GM12878 (cell line): ENCODE data around the gene ARFGAP3.

Experiments
- CEBPB ChIP-seq, 2 experiments: fragments of 150-350 bp in 1 of 2; IDR thresholded peaks; 2 replicates each; pipeline ENCODE4 v1.6.1; 2012 to 2014; ENCODE audit warnings: low read depth in 2 of 2, low read length in 2 of 2, borderline replicate concordance in 1 of 2, inconsistent platforms in 1 of 2
- CHD2 ChIP-seq: IDR thresholded peaks from 2 replicates; pipeline ENCODE4 v1.6.1; 2011; ENCODE audit warnings: low read depth, low read length, improper control_type of control experiment, borderline replicate concordance
- HDAC2 ChIP-seq: fragments of 200-600 bp; sonication (generic); IDR thresholded peaks from 2 replicates; pipeline ENCODE4 v1.6.1; 2017
- LARP7 ChIP-seq: fragments of 450-650 bp; IDR thresholded peaks from 2 replicates; pipeline ENCODE4 v1.6.1; 2017; ENCODE audit warnings: mild to moderate bottlenecking
- POLR2A ChIP-seq: IDR thresholded peaks from 2 replicates; pipeline ENCODE4 v1.6.1; 2011; ENCODE audit warnings: low read depth, mild to moderate bottlenecking, low read length
- POLR2AphosphoS2 ChIP-seq: IDR thresholded peaks from 2 replicates; pipeline ENCODE4 v1.6.1; 2011; ENCODE audit warnings: low read depth, mild to moderate bottlenecking, low read length, improper control_type of control experiment, moderate library complexity
- SUZ12 ChIP-seq: fragments of 200-600 bp; sonication (generic); IDR thresholded peaks from one replicate; pipeline ENCODE4 v1.6.1; 2018; ENCODE audit warnings: antibody characterized with exemption, mild to moderate bottlenecking; ENCODE audit not compliant: unreplicated experiment
- TF ChIP-seq, protein P1 (sequence below), 3 experiments: IDR thresholded peaks in 2 of 3; conservative IDR thresholded peaks in 1 of 3; 2 replicates each; pipeline ENCODE4 v1.5.1; 2011; ENCODE audit warnings: low read depth in 3 of 3, low read length in 3 of 3, mild to moderate bottlenecking in 3 of 3, control low read depth in 2 of 3, moderate library complexity in 2 of 3, inconsistent platforms in 1 of 3, mixed read lengths in 1 of 3; ENCODE audit not compliant: control insufficient read depth in 2 of 3, insufficient read depth in 1 of 3; ENCODE audit errors: extremely low read depth in 1 of 3
- TF ChIP-seq, protein P2 (sequence below): IDR thresholded peaks from 2 replicates; pipeline ENCODE4 v1.6.1; 2012; ENCODE audit warnings: low read depth, low read length, improper control_type of control experiment

DNA sequence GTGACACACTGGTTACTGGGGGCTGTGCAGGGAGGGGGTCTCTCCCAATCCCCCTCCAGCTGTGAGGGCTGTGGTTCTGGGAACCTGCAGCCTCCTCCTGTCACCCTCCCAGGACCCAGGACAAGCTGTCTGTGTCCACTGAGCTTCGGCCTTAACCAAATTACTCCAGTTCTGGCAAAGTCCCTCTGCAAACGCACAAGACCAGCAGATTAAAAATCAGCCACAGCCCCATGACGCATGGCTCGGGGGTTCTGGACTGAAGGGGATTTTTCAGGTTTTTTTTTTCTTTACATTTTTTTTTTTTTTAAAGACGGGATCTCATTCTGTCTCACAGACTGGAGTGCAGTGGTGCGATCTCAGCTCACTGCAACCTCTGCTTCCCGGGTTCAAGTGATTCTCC, 104.2 kb downstream of the ARFGAP3 start:
- TF ChIP-seq CHD2 (no peak), POLR2AphosphoS2 (no peak), SUZ12 (no peak), HDAC2 (no peak), POLR2A (no peak), LARP7 (no peak), CEBPB (IDR thresholded peaks at IDR 0.05; ENCODE audit: borderline replicate concordance in 1 of 2, low read depth in 2 of 2, low read length in 2 of 2) (no peak)
- TF ChIP-seq, protein P1, sequence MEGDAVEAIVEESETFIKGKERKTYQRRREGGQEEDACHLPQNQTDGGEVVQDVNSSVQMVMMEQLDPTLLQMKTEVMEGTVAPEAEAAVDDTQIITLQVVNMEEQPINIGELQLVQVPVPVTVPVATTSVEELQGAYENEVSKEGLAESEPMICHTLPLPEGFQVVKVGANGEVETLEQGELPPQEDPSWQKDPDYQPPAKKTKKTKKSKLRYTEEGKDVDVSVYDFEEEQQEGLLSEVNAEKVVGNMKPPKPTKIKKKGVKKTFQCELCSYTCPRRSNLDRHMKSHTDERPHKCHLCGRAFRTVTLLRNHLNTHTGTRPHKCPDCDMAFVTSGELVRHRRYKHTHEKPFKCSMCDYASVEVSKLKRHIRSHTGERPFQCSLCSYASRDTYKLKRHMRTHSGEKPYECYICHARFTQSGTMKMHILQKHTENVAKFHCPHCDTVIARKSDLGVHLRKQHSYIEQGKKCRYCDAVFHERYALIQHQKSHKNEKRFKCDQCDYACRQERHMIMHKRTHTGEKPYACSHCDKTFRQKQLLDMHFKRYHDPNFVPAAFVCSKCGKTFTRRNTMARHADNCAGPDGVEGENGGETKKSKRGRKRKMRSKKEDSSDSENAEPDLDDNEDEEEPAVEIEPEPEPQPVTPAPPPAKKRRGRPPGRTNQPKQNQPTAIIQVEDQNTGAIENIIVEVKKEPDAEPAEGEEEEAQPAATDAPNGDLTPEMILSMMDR (IDR thresholded peaks at IDR 0.05 in 2 of 3, conservative IDR thresholded peaks at IDR 0.05 in 1 of 3; ENCODE audit: control insufficient read depth in 2 of 3, extremely low read depth in 1 of 3, insufficient read depth in 1 of 3, low read depth in 3 of 3, low read length in 3 of 3), result no peak
- TF ChIP-seq, protein P2, sequence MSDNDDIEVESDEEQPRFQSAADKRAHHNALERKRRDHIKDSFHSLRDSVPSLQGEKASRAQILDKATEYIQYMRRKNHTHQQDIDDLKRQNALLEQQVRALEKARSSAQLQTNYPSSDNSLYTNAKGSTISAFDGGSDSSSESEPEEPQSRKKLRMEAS, result no peak
